Peyer's patch (tissue), 4 donors: ENCODE data around the gene ZNF615. TPM values are rescaled to one million over a fixed set of nuclear protein-coding genes. Genes with fewer than 3 reads are reported as not detected.
"Not testable (repeated sequence)": the region's sequence is repeated elsewhere in the genome, so short reads cannot be mapped to it uniquely, and the experiment has no call there.

Experiments
- DNase-seq, 3 donors: peaks; one replicate each; pipeline ENCODE4 v3.0.0-alpha.2; 2017 to 2019
- H3K27ac ChIP-seq, 4 donors: fragments of 200-600 bp; sonication (generic); one replicate each; pipeline ENCODE4 v1.5.1; 2016 to 2019
- H3K27me3 ChIP-seq, 2 donors: fragments of 200-600 bp; sonication (generic); one replicate each; pipeline ENCODE4 v1.5.1; 2019
- H3K36me3 ChIP-seq, 3 donors: fragments of 200-600 bp; sonication (generic); one replicate each; pipeline ENCODE4 v1.5.1; 2016 to 2019
- H3K4me1 ChIP-seq, 4 donors: fragments of 200-600 bp; sonication (generic); one replicate each; pipeline ENCODE4 v1.5.1; 2016 to 2019
- H3K4me3 ChIP-seq, 4 donors: fragments of 200-600 bp; sonication (generic); 1 replicate in 3 of 4; 2 replicates in 1 of 4; pipeline ENCODE4 v1.5.1; 2016 to 2019; ENCODE audit warnings: mild to moderate bottlenecking in 1 of 4
- H3K9me3 ChIP-seq, 4 donors: fragments of 200-600 bp; sonication (generic); one replicate each; pipeline ENCODE4 v1.5.1; 2016 to 2019; ENCODE audit warnings: mild to moderate bottlenecking in 1 of 4
- POLR2A ChIP-seq, 2 donors: fragments of 450-650 bp; IDR thresholded peaks; one replicate each; pipeline ENCODE4 v1.5.1; 2017; ENCODE audit warnings: antibody characterized with exemption in 2 of 2, mild to moderate bottlenecking in 2 of 2, moderate library complexity in 2 of 2
- total RNA-seq, 4 donors: library from RNA; depleted of rRNA; stranded (reverse); fragments of >200 nt; gene quantifications; one replicate each; pipeline ENCODE4 v1.1.0, GENCODE V29; 2016
- TF ChIP-seq, protein P1 (sequence below), 6 experiments: fragments of 450-650 bp in 4 of 6; fragments of 200-600 bp in 2 of 6; sonication (generic) in 1 of 6; IDR thresholded peaks; one replicate each; pipeline ENCODE4 v1.5.1; 2017 to 2019; ENCODE audit warnings: antibody characterized with exemption in 6 of 6, mild to moderate bottlenecking in 3 of 6, moderate library complexity in 1 of 6

The ZNF615 gene
- total RNA-seq, 4 donors from 2014 or later: 6.5 to 14.0 (median 10.0) TPM

GRCh38 chr19:51959791-51960190 is 48.2 kb downstream of the ZNF615 start:
- Histone ChIP-seq H3K9me3 (peaks cover 0 to 65% (median 13%) of the 10 kb centered on the region in 4 donors), H3K4me3 (no peak overlapping the region), H3K27me3 (no peaks in the 10 kb centered on the region), H3K4me1 (no peaks in the 10 kb centered on the region), H3K36me3 (peaks cover 0 to 16% (median under 1%) of the 10 kb centered on the region in 3 donors), H3K27ac (no peak overlapping the region)
- TF ChIP-seq, protein P1, sequence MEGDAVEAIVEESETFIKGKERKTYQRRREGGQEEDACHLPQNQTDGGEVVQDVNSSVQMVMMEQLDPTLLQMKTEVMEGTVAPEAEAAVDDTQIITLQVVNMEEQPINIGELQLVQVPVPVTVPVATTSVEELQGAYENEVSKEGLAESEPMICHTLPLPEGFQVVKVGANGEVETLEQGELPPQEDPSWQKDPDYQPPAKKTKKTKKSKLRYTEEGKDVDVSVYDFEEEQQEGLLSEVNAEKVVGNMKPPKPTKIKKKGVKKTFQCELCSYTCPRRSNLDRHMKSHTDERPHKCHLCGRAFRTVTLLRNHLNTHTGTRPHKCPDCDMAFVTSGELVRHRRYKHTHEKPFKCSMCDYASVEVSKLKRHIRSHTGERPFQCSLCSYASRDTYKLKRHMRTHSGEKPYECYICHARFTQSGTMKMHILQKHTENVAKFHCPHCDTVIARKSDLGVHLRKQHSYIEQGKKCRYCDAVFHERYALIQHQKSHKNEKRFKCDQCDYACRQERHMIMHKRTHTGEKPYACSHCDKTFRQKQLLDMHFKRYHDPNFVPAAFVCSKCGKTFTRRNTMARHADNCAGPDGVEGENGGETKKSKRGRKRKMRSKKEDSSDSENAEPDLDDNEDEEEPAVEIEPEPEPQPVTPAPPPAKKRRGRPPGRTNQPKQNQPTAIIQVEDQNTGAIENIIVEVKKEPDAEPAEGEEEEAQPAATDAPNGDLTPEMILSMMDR (IDR thresholded peaks at IDR 0.05): no peak
- TF ChIP-seq POLR2A (IDR thresholded peaks at IDR 0.05): no peak
- no peak for DNase-seq

- not testable (repeated sequence) for H3K36me3 ChIP-seq, H3K27me3 ChIP-seq, H3K4me3 ChIP-seq, H3K4me1 ChIP-seq, H3K27ac ChIP-seq, DNase-seq
- H3K9me3 ChIP-seq: peaks cover 0 to 50% (median 11%) of the 10 kb centered on the region in 4 donors
Measured at GRCh38 chr19:51957846-51958245, 50.2 kb downstream of the ZNF615 start.

GRCh38 chr19:51948975-51949374 is 59.0 kb downstream of the ZNF615 start:
- H3K36me3 ChIP-seq: peaks cover 0 to 15% (median 4%) of the 10 kb centered on the region in 3 donors
- no peak overlapping the region for H3K27ac ChIP-seq
- DNase-seq: no peak
- no peak overlapping the region for H3K4me3 ChIP-seq
- no peaks in the 10 kb centered on the region for H3K4me1 ChIP-seq
- H3K9me3 ChIP-seq: peaks cover 0 to 83% (median 29%) of the 10 kb centered on the region in 4 donors
- TF ChIP-seq POLR2A (IDR thresholded peaks at IDR 0.05): no peak
- TF ChIP-seq, protein P1 (IDR thresholded peaks at IDR 0.05): no peak
- H3K27me3 ChIP-seq: no peaks in the 10 kb centered on the region

GRCh38 chr19:51946602-51947001 is 61.4 kb downstream of the ZNF615 start:
- Histone ChIP-seq H3K9me3 (peaks cover 0 to 92% (median 41%) of the 10 kb centered on the region in 4 donors), H3K4me1 (no peaks in the 10 kb centered on the region), H3K27me3 (no peaks in the 10 kb centered on the region), H3K36me3 (peaks cover 0 to 39% (median 20%) of the 10 kb centered on the region in 3 donors), H3K27ac (no peak overlapping the region), H3K4me3 (no peak overlapping the region)
- TF ChIP-seq, protein P1 (IDR thresholded peaks at IDR 0.05): no peak
- no peak for TF ChIP-seq POLR2A (IDR thresholded peaks at IDR 0.05)
- DNase-seq: no peak

DNA sequence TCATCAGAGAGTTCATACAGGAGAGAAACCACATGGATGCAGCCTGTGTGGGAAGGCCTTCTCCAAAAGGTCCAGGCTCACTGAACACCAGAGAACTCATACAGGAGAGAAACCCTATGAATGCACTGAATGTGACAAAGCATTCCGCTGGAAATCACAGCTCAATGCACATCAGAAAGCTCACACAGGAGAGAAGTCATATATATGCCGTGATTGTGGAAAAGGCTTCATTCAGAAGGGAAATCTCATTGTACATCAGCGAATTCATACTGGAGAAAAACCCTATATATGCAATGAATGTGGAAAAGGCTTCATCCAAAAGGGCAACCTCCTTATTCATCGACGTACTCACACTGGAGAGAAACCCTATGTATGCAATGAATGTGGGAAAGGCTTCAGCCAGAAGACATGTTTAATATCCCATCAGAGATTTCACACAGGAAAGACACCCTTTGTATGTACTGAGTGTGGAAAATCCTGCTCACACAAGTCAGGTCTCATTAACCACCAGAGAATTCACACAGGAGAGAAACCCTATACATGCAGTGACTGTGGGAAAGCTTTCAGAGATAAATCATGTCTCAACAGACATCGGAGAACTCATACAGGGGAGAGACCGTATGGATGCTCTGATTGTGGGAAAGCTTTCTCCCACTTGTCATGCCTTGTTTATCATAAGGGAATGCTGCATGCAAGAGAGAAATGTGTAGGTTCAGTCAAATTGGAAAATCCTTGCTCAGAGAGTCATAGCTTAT is 63.0 kb downstream of the ZNF615 start:
- no peak overlapping the region for H3K4me3 ChIP-seq
- no peaks in the 10 kb centered on the region for H3K4me1 ChIP-seq
- TF ChIP-seq, protein P1 (IDR thresholded peaks at IDR 0.05): no peak
- no peak for TF ChIP-seq POLR2A (IDR thresholded peaks at IDR 0.05)
- no peaks in the 10 kb centered on the region for H3K27me3 ChIP-seq
- peaks cover 0 to 55% (median 23%) of the 10 kb centered on the region in 3 donors for H3K36me3 ChIP-seq
- H3K9me3 ChIP-seq: peaks cover 0 to 96% (median 44%) of the 10 kb centered on the region in 4 donors
- DNase-seq: no peak
- no peak overlapping the region for H3K27ac ChIP-seq

Other genes with a start within 250 kb of the ZNF615 start
- 1 to 10 TPM in 1 of 4 donors, not detected in 3; 1.9 TPM for gene FPR2, start 247.0 kb downstream of the ZNF615 start, total RNA-seq
- 1 to 10 TPM in 3 of 4 donors, not detected in 1; 2.3 to 3.3 (median 2.7) TPM for gene FPR3, start 213.1 kb downstream of the ZNF615 start, total RNA-seq
- 10 to 100 TPM; 10.7 to 66.8 (median 26.1) TPM for gene ZNF577, start 120.3 kb downstream of the ZNF615 start, total RNA-seq
- gene ZNF649, start 103.2 kb downstream of the ZNF615 start, total RNA-seq: 10 to 100 TPM in 1 of 4 donors, 1 to 10 TPM in 3; 3.5 to 12.4 (median 9.4) TPM
- gene ZNF613, start 80.7 kb downstream of the ZNF615 start, total RNA-seq: 1 to 10 TPM; 2.4 to 9.8 (median 6.0) TPM
- 10 to 100 TPM; 10.3 to 48.7 (median 17.8) TPM for gene ZNF350, start 21.4 kb downstream of the ZNF615 start, total RNA-seq
- gene ZNF614, start 20.2 kb upstream of the ZNF615 start, total RNA-seq: 1 to 10 TPM; 2.5 to 5.1 (median 3.6) TPM
- gene ZNF432, start 40.6 kb upstream of the ZNF615 start, total RNA-seq: 10 to 100 TPM in 3 of 4 donors, 1 to 10 TPM in 1; 5.8 to 19.0 (median 12.0) TPM
- 10 to 100 TPM; 18.4 to 56.9 (median 24.5) TPM for gene ZNF841, start 87.6 kb upstream of the ZNF615 start, total RNA-seq
- gene ZNF616, start 131.7 kb upstream of the ZNF615 start, total RNA-seq: 1 to 10 TPM; 4.9 to 9.9 (median 5.3) TPM
- 10 to 100 TPM in 1 of 4 donors, 1 to 10 TPM in 3; 7.0 to 11.9 (median 9.2) TPM for gene ZNF836, start 163.4 kb upstream of the ZNF615 start, total RNA-seq
- gene PPP2R1A, start 181.8 kb upstream of the ZNF615 start, total RNA-seq: 100 to 1,000 TPM; 198 to 284 (median 234) TPM